Sigmoid colon (tissue), 4 donors: Measurements from ENCODE around the gene RSPH6A.

Experiments
- CTCF ChIP-seq, 4 experiments: fragments of 450-650 bp in 3 of 4; fragments of 200-600 bp in 1 of 4; IDR thresholded peaks; one replicate each; pipeline ENCODE4 v1.5.1; 2016 to 2019; ENCODE audit warnings: antibody characterized with exemption in 4 of 4, mild to moderate bottlenecking in 3 of 4, moderate library complexity in 2 of 4
- EP300 ChIP-seq, 4 donors: sonication (generic); formaldehyde crosslinking; IDR thresholded peaks; one replicate each; pipeline ENCODE4 v1.6.1; 2017; ENCODE audit warnings: antibody characterized with exemption in 4 of 4
- POLR2AphosphoS5 ChIP-seq, 4 donors: sonication (generic); formaldehyde crosslinking; IDR thresholded peaks; one replicate each; pipeline ENCODE4 v1.6.1; 2017; ENCODE audit warnings: antibody characterized with exemption in 4 of 4

- TF ChIP-seq EP300 (IDR thresholded peaks at IDR 0.05): no peak
- TF ChIP-seq CTCF (IDR thresholded peaks at IDR 0.05): no peak
- no peak for TF ChIP-seq POLR2AphosphoS5 (IDR thresholded peaks at IDR 0.05)
Measured at GRCh38 chr19:45847663-45848062, 32.6 kb upstream of the RSPH6A start.
